Measurements from ENCODE around the gene SEPHS2.

Gene SEPHS2

GRCh38 chr16:30429678-30430427 is 15.8 kb downstream of the SEPHS2 start, which contains the start of gene DCTPP1:
TSS of gene DCTPP1 (minus strand) at chr16:30430030. CDS start at chr16:30429980, 50 bp downstream.
- DNase-seq (ENCODE audit: low read depth in 1 of 2, low spot score in 1 of 2), result peak; percentile 100
- Histone ChIP-seq H3K4me3 (replicated peaks; ENCODE audit: insufficient read depth, low read length) (peak within 1 kb of the TSS; percentile 100), H3K27me3 (ENCODE audit: insufficient read depth, poor library complexity, severe bottlenecking) (no peaks in the 10 kb centered on the region), H3K27ac (replicated peaks) (peak within 1 kb of the TSS; percentile 78)
- TF ChIP-seq CTCF (IDR thresholded peaks at IDR 0.05; ENCODE audit: insufficient read depth, low read length) (peak; percentile 52), REST (IDR thresholded peaks at IDR 0.05; ENCODE audit: insufficient replicate concordance, low read depth) (peak; percentile 23), GABPA (IDR thresholded peaks at IDR 0.05; ENCODE audit: low read depth) (peak; percentile 44; the same call in 1 of the 2 replicates), SPI1 (IDR thresholded peaks at IDR 0.05; ENCODE audit: borderline replicate concordance, low read depth) (peak; percentile 44; the same call in 1 of the 2 replicates), POLR2AphosphoS5 (IDR thresholded peaks at IDR 0.05; ENCODE audit: low read depth) (peak; percentile 60)

- DNase-seq (ENCODE audit: low read depth in 1 of 2, low spot score in 1 of 2), result no peak
- H3K27ac ChIP-seq (replicated peaks), result peak overlapping the region; percentile 78
- H3K27me3 ChIP-seq (ENCODE audit: insufficient read depth, poor library complexity, severe bottlenecking), result no peaks in the 10 kb centered on the region
- TF ChIP-seq POLR2AphosphoS5 (IDR thresholded peaks at IDR 0.05; ENCODE audit: low read depth), result no peak
- TF ChIP-seq CTCF (IDR thresholded peaks at IDR 0.05; ENCODE audit: insufficient read depth, low read length), result no peak
- TF ChIP-seq REST (IDR thresholded peaks at IDR 0.05; ENCODE audit: insufficient replicate concordance, low read depth), result no peak
- no peak for TF ChIP-seq GABPA (IDR thresholded peaks at IDR 0.05; ENCODE audit: low read depth)
- no peak for TF ChIP-seq SPI1 (IDR thresholded peaks at IDR 0.05; ENCODE audit: borderline replicate concordance, low read depth)
- peak overlapping the region; percentile 100 for H3K4me3 ChIP-seq (replicated peaks; ENCODE audit: insufficient read depth, low read length)
These were observed 16.3 kb downstream of the SEPHS2 start for GRCh38 chr16:30429418-30429677.

GRCh38 chr16:30428055-30428454 is 17.6 kb downstream of the SEPHS2 start:
- H3K4me3 ChIP-seq (replicated peaks; ENCODE audit: insufficient read depth, low read length), result no peak overlapping the region
- DNase-seq (ENCODE audit: low read depth in 1 of 2, low spot score in 1 of 2), result no peak

More at GRCh38 chr16:30428055-30428454, 17.6 kb downstream of the SEPHS2 start:
- TF ChIP-seq GABPA (IDR thresholded peaks at IDR 0.05; ENCODE audit: low read depth) (no peak), POLR2AphosphoS5 (IDR thresholded peaks at IDR 0.05; ENCODE audit: low read depth) (no peak), CTCF (IDR thresholded peaks at IDR 0.05; ENCODE audit: insufficient read depth, low read length) (no peak), SPI1 (IDR thresholded peaks at IDR 0.05; ENCODE audit: borderline replicate concordance, low read depth) (no peak), REST (IDR thresholded peaks at IDR 0.05; ENCODE audit: insufficient replicate concordance, low read depth) (no peak)
- Histone ChIP-seq H3K27ac (replicated peaks) (no peak overlapping the region), H3K27me3 (ENCODE audit: insufficient read depth, poor library complexity, severe bottlenecking) (no peaks in the 10 kb centered on the region)

All from HL-60 (cell line).